ENCODE measurements around the gene STK17A. TPM values are rescaled to one million over a fixed set of nuclear protein-coding genes. Genes with fewer than 3 reads are reported as not detected.

STK17A gene
- polyA plus RNA-seq, 1 of the 3 experiments (the other 2 are of a cell fraction): 47.8 TPM

DNA sequence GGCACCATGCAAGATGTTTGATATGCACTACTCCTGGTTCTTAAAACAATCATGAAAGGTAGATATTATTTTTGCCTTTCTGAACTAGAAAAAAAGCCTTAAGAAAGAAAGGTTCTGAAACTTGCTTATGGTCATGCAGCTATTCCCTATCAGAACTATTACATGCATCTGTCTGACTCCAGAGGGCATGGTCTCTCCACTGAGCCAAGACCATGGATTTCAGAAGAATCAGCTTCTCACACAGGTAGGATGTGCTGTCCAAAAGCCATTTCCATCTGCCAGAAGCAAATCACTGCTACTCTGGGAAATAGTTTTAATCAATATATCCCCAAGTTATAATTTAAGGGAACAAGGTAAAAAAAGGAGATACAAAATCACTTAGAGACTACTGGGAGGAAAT lies 69.5 kb downstream of the STK17A start:
- no peaks in the 10 kb centered on the region for H3K9me3 ChIP-seq
- H3K36me3 ChIP-seq (replicated peaks in 1 of 2; ENCODE audit: control insufficient read depth in 1 of 2, insufficient read depth in 2 of 2, low read length in 1 of 2): peaks cover 2 to 28% of the 10 kb centered on the region in 2 experiments
- peaks cover 45 to 59% of the 10 kb centered on the region in 2 experiments for H3K4me1 ChIP-seq (ENCODE audit: control insufficient read depth in 1 of 2, insufficient read depth in 2 of 2, low read depth in 1 of 2, low read length in 1 of 2)
- no peak overlapping the region for H2AFZ ChIP-seq (ENCODE audit: low read depth)
- no peak for DNase-seq
- H3K4me3 ChIP-seq (ENCODE audit: low read depth in 2 of 2, low read length in 1 of 2): no peak overlapping the region
- H3K4me2 ChIP-seq: no peak overlapping the region
- peaks cover 38% of the 10 kb centered on the region for H3F3A ChIP-seq (replicated peaks; ENCODE audit: insufficient read depth)
- ChIA-PET POLR2A (no interaction called here), CTCF (interaction anchor here (0.6 to 1.3 kb wide), 3 partner anchors 48 to 70 kb away, joined by 3 to 4 read pairs (median 4); partner anchors contain the start of gene STK17A)
- TF ChIP-seq MXI1 (IDR thresholded peaks at IDR 0.05; ENCODE audit: low read depth, low read length): no peak
- TF ChIP-seq FOSL2 (IDR thresholded peaks at IDR 0.05; ENCODE audit: borderline replicate concordance, low read depth): no peak
- TF ChIP-seq, protein P1, sequence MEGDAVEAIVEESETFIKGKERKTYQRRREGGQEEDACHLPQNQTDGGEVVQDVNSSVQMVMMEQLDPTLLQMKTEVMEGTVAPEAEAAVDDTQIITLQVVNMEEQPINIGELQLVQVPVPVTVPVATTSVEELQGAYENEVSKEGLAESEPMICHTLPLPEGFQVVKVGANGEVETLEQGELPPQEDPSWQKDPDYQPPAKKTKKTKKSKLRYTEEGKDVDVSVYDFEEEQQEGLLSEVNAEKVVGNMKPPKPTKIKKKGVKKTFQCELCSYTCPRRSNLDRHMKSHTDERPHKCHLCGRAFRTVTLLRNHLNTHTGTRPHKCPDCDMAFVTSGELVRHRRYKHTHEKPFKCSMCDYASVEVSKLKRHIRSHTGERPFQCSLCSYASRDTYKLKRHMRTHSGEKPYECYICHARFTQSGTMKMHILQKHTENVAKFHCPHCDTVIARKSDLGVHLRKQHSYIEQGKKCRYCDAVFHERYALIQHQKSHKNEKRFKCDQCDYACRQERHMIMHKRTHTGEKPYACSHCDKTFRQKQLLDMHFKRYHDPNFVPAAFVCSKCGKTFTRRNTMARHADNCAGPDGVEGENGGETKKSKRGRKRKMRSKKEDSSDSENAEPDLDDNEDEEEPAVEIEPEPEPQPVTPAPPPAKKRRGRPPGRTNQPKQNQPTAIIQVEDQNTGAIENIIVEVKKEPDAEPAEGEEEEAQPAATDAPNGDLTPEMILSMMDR (IDR thresholded peaks at IDR 0.05): peak; percentile 28; the same call in 1 of the 2 replicates
- TF ChIP-seq RAD21 (IDR thresholded peaks at IDR 0.05; ENCODE audit: low read length): peak; percentile 43
- TF ChIP-seq NRF1 (IDR thresholded peaks at IDR 0.05; ENCODE audit: low read depth, low read length): no peak
- no peak for TF ChIP-seq POLR2AphosphoS5 (IDR thresholded peaks at IDR 0.05; ENCODE audit: low read depth, low read length)
- TF ChIP-seq SIN3A (IDR thresholded peaks at IDR 0.05; ENCODE audit: borderline replicate concordance, low read depth, low read length): no peak
- peaks cover 77% of the 10 kb centered on the region for H3K79me2 ChIP-seq (ENCODE audit: insufficient read depth)
- H3K27ac ChIP-seq (ENCODE audit: low read depth in 2 of 2, low read length in 1 of 2): peak overlapping the region; percentile 28 to 100
- no peaks in the 10 kb centered on the region for H3K9me2 ChIP-seq
- H4K20me1 ChIP-seq (ENCODE audit: insufficient read depth): no peaks in the 10 kb centered on the region
- H3K27me3 ChIP-seq (ENCODE audit: insufficient read depth): no peaks in the 10 kb centered on the region
- H3K9ac ChIP-seq: no peak overlapping the region

DNA sequence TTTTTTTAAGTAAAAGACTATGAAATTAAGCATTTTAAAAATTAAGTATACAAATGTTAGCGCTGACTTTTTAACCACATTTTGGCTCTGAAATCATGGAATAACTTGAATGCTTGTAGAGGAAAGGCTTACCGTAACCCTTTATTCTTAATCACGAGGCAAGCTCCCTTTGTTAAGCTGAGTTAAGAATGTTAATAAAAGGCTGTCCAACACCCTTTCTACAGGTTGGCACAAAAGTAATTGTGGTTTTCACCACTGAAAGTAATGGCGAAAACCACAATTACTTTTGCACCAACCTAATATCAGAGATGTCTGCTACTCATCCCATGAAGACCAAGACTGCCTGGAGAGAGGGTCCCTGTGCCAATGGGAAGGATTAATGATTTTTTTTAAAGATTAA lies 70.6 kb downstream of the STK17A start:
- Histone ChIP-seq H3K9ac (no peak overlapping the region), H3K4me2 (no peak overlapping the region), H3K79me2 (ENCODE audit: insufficient read depth) (peaks cover 87% of the 10 kb centered on the region), H3K4me1 (ENCODE audit: control insufficient read depth in 1 of 2, insufficient read depth in 2 of 2, low read depth in 1 of 2, low read length in 1 of 2) (peaks cover 34 to 58% of the 10 kb centered on the region in 2 experiments), H3K4me3 (ENCODE audit: low read depth in 2 of 2, low read length in 1 of 2) (no peak overlapping the region), H3K9me2 (no peaks in the 10 kb centered on the region), H3K27ac (ENCODE audit: low read depth in 2 of 2, low read length in 1 of 2) (peak overlapping the region in 1 of 2 experiments; percentile 35; a peak in 1 of 4 replicates), H2AFZ (ENCODE audit: low read depth) (no peak overlapping the region), H4K20me1 (ENCODE audit: insufficient read depth) (no peaks in the 10 kb centered on the region), H3K9me3 (no peaks in the 10 kb centered on the region), H3K36me3 (replicated peaks in 1 of 2; ENCODE audit: control insufficient read depth in 1 of 2, insufficient read depth in 2 of 2, low read length in 1 of 2) (peaks cover 2 to 37% of the 10 kb centered on the region in 2 experiments), H3F3A (replicated peaks; ENCODE audit: insufficient read depth) (peaks cover 41% of the 10 kb centered on the region), H3K27me3 (ENCODE audit: insufficient read depth) (no peaks in the 10 kb centered on the region)
- POLR2A ChIA-PET: no interaction called here
- DNase-seq: no peak
- TF ChIP-seq, protein P1 (IDR thresholded peaks at IDR 0.05): no peak
- TF ChIP-seq, protein P2, sequence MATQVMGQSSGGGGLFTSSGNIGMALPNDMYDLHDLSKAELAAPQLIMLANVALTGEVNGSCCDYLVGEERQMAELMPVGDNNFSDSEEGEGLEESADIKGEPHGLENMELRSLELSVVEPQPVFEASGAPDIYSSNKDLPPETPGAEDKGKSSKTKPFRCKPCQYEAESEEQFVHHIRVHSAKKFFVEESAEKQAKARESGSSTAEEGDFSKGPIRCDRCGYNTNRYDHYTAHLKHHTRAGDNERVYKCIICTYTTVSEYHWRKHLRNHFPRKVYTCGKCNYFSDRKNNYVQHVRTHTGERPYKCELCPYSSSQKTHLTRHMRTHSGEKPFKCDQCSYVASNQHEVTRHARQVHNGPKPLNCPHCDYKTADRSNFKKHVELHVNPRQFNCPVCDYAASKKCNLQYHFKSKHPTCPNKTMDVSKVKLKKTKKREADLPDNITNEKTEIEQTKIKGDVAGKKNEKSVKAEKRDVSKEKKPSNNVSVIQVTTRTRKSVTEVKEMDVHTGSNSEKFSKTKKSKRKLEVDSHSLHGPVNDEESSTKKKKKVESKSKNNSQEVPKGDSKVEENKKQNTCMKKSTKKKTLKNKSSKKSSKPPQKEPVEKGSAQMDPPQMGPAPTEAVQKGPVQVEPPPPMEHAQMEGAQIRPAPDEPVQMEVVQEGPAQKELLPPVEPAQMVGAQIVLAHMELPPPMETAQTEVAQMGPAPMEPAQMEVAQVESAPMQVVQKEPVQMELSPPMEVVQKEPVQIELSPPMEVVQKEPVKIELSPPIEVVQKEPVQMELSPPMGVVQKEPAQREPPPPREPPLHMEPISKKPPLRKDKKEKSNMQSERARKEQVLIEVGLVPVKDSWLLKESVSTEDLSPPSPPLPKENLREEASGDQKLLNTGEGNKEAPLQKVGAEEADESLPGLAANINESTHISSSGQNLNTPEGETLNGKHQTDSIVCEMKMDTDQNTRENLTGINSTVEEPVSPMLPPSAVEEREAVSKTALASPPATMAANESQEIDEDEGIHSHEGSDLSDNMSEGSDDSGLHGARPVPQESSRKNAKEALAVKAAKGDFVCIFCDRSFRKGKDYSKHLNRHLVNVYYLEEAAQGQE (IDR thresholded peaks at IDR 0.05; ENCODE audit: low read depth, low read length): no peak
- no peak for TF ChIP-seq ELF1 (IDR thresholded peaks at IDR 0.05)
- TF ChIP-seq, protein P3, sequence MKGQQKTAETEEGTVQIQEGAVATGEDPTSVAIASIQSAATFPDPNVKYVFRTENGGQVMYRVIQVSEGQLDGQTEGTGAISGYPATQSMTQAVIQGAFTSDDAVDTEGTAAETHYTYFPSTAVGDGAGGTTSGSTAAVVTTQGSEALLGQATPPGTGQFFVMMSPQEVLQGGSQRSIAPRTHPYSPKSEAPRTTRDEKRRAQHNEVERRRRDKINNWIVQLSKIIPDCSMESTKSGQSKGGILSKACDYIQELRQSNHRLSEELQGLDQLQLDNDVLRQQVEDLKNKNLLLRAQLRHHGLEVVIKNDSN (IDR thresholded peaks at IDR 0.05; ENCODE audit: borderline replicate concordance, low read depth): no peak
- TF ChIP-seq CHD2 (IDR thresholded peaks at IDR 0.05; ENCODE audit: low read length, partially characterized antibody): no peak
- TF ChIP-seq RAD21 (IDR thresholded peaks at IDR 0.05; ENCODE audit: low read length): no peak
- no peak for TF ChIP-seq YY1 (IDR thresholded peaks at IDR 0.05; ENCODE audit: low read depth)
- TF ChIP-seq RXRA (IDR thresholded peaks at IDR 0.05; ENCODE audit: borderline replicate concordance, low read depth): no peak
- TF ChIP-seq JUND (IDR thresholded peaks at IDR 0.05): no peak
- TF ChIP-seq NFIC (IDR thresholded peaks at IDR 0.05; ENCODE audit: borderline replicate concordance): no peak
- TF ChIP-seq RFX5 (IDR thresholded peaks at IDR 0.05; ENCODE audit: low read length): no peak
- TF ChIP-seq, protein P4, sequence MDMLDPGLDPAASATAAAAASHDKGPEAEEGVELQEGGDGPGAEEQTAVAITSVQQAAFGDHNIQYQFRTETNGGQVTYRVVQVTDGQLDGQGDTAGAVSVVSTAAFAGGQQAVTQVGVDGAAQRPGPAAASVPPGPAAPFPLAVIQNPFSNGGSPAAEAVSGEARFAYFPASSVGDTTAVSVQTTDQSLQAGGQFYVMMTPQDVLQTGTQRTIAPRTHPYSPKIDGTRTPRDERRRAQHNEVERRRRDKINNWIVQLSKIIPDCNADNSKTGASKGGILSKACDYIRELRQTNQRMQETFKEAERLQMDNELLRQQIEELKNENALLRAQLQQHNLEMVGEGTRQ (IDR thresholded peaks at IDR 0.05; ENCODE audit: borderline replicate concordance, low read depth, low read length): no peak
- no peak for TF ChIP-seq GABPA (IDR thresholded peaks at IDR 0.05; ENCODE audit: low read depth)
- TF ChIP-seq SIN3A (IDR thresholded peaks at IDR 0.05; ENCODE audit: borderline replicate concordance, low read depth, low read length): no peak
- CTCF ChIA-PET: interaction anchor here (0.9 to 1.4 kb wide), 3 partner anchors 11 to 71 kb away, joined by 4 to 5 read pairs (median 5); partner anchors contain the start of gene STK17A
- WGBS (ENCODE audit: low lambda C conversion rate): 97% methylated on average over 4 of the region's 4 CpGs
